ENCODE results near the gene CTDSPL.

DNA sequence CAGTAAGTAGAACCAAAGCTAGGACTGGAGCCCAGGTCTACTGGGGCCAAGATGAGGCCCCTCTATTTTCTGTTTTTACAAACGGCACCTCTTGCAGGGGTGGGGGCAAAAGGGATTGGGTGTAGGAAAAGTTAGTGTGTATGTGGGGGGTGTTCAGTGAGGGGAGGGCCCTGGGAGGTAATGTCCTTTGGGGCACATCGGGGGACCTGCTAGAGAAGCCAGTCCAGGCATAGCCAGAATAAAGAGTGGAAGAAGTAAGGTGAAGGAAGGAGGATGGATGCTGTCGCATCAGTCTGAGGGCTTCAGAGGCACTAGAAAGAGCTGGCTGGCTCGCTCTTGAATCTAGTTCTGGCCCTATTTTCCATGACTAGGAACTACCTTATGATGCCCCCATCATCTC is 165.2 kb downstream of the CTDSPL start:
- TF ChIP-seq, protein P1, sequence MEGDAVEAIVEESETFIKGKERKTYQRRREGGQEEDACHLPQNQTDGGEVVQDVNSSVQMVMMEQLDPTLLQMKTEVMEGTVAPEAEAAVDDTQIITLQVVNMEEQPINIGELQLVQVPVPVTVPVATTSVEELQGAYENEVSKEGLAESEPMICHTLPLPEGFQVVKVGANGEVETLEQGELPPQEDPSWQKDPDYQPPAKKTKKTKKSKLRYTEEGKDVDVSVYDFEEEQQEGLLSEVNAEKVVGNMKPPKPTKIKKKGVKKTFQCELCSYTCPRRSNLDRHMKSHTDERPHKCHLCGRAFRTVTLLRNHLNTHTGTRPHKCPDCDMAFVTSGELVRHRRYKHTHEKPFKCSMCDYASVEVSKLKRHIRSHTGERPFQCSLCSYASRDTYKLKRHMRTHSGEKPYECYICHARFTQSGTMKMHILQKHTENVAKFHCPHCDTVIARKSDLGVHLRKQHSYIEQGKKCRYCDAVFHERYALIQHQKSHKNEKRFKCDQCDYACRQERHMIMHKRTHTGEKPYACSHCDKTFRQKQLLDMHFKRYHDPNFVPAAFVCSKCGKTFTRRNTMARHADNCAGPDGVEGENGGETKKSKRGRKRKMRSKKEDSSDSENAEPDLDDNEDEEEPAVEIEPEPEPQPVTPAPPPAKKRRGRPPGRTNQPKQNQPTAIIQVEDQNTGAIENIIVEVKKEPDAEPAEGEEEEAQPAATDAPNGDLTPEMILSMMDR (IDR thresholded peaks at IDR 0.05; ENCODE audit: control extremely low read depth in 1 of 3, insufficient read depth in 1 of 3, low read depth in 1 of 3, low read length in 3 of 3): no peak
- TF ChIP-seq TCF12 (IDR thresholded peaks at IDR 0.05; ENCODE audit: low read depth, low read length): no peak
